Measurements from ENCODE around the gene SAPCD1.

Gene SAPCD1

GRCh38 chr6:31758281-31758680 lies 4.2 kb upstream of the SAPCD1 start:
- DNase-seq: no peak

GRCh38 chr6:31760790-31761189 lies 1.7 kb upstream of the SAPCD1 start:
- DNase-seq: no peak

- DNase-seq: no peak
These were observed 1.1 kb upstream of the SAPCD1 start for GRCh38 chr6:31761343-31761742.

- no peak for DNase-seq
These were observed 592 bp downstream of the SAPCD1 start for GRCh38 chr6:31762878-31763618.

GRCh38 chr6:31763619-31763940 lies 1.1 kb downstream of the SAPCD1 start:
- DNase-seq: no peak

GRCh38 chr6:31764198-31764597 lies 1.7 kb downstream of the SAPCD1 start:
- DNase-seq: no peak

- no peak for DNase-seq
These were observed 3.1 kb downstream of the SAPCD1 start for GRCh38 chr6:31765559-31765909.

GRCh38 chr6:31765910-31766794 lies 3.7 kb downstream of the SAPCD1 start:
- no peak for DNase-seq

GRCh38 chr6:31767096-31767645 lies 4.7 kb downstream of the SAPCD1 start:
- no peak for DNase-seq

- no peak for DNase-seq
These were observed 6.2 kb downstream of the SAPCD1 start for GRCh38 chr6:31768363-31769257.

- DNase-seq: peak in 1 of 2 experiments; percentile 25
These were observed 7.4 kb downstream of the SAPCD1 start for GRCh38 chr6:31769684-31770371.

GRCh38 chr6:31770860-31771259 lies 8.4 kb downstream of the SAPCD1 start:
- DNase-seq: no peak

GRCh38 chr6:31771992-31772358 lies 9.5 kb downstream of the SAPCD1 start:
- no peak for DNase-seq

GRCh38 chr6:31775184-31775583 lies 12.7 kb downstream of the SAPCD1 start:
- DNase-seq: no peak

GRCh38 chr6:31775633-31776484 lies 13.4 kb downstream of the SAPCD1 start:
- no peak for DNase-seq

GRCh38 chr6:31776485-31776988 lies 14.1 kb downstream of the SAPCD1 start:
- DNase-seq: no peak

GRCh38 chr6:31776989-31777666 lies 14.7 kb downstream of the SAPCD1 start, which contains the start of gene VWA7:
Gene VWA7, minus strand, starts transcription at chr6:31777328. Its CDS starts 549 bp downstream, at chr6:31776779.
- peak in 1 of 2 experiments; percentile 31 for DNase-seq

- no peak for DNase-seq
These were observed 15.2 kb downstream of the SAPCD1 start for GRCh38 chr6:31777667-31778050.

GRCh38 chr6:31778193-31778592 lies 15.7 kb downstream of the SAPCD1 start:
- no peak for DNase-seq
